IMR-90 (cell line): ENCODE measurements around the gene FAM124A. TPM values are rescaled to one million over a fixed set of nuclear protein-coding genes. Genes with fewer than 3 reads are reported as not detected.

Experiments
- ATAC-seq: fragments of 200-7000 bp; cut with Tn5 transposase; 2 replicates; pipeline ENCODE4 v1.9.1; 2020; ENCODE audit warnings: low read depth, mild to moderate bottlenecking, moderate library complexity
- BruUV-seq: library from RNA; stranded (reverse); fragments of 400-500 nt; replicated peaks from 2 replicates; lab custom pipeline; 2021; lab: Mats Ljungman, UMichigan
- CTCF ChIA-PET: fragments of 300-600 bp; formaldehyde crosslinking; extraction: SDS; loops from one replicate; lab custom pipeline; 2021; ENCODE audit warnings: antibody characterized with exemption; lab: Yijun Ruan, JAX
- POLR2A ChIA-PET: fragments of 300-600 bp; sonication (Branson Sonifier 250); formaldehyde crosslinking; loops from one replicate; lab custom pipeline; 2022; ENCODE audit warnings: antibody characterized with exemption; ENCODE audit not compliant: unreplicated experiment; lab: Charles Lee
- DNase-seq: peaks from one replicate; pipeline ENCODE4 v3.0.0; 2013
- H2AFZ ChIP-seq: replicated peaks from 2 replicates; pipeline ENCODE3; 2013; ENCODE audit warnings: low read length, mild to moderate bottlenecking; ENCODE audit not compliant: poor library complexity
- H2AK5ac ChIP-seq: 2 replicates; pipeline ENCODE4 v1.6.1; 2013; ENCODE audit warnings: low read depth, low read length, inconsistent platforms
- H2AK9ac ChIP-seq: replicated peaks from 2 replicates; pipeline ENCODE3; 2013; ENCODE audit warnings: mild to moderate bottlenecking, low read depth, low read length, moderate library complexity; ENCODE audit not compliant: poor library complexity
- H2BK120ac ChIP-seq: 2 replicates; pipeline ENCODE4 v1.6.1; 2013; ENCODE audit warnings: low read depth, low read length, inconsistent platforms
- H2BK15ac ChIP-seq: 3 replicates; pipeline ENCODE4 v1.6.1; 2013; ENCODE audit warnings: low read depth, low read length, inconsistent platforms
- H2BK20ac ChIP-seq: 2 replicates; pipeline ENCODE4 v1.6.1; 2013; ENCODE audit warnings: low read depth, mild to moderate bottlenecking, inconsistent platforms, low read length, moderate library complexity
- H2BK5ac ChIP-seq: 2 replicates; pipeline ENCODE4 v1.6.1; 2013; ENCODE audit warnings: mild to moderate bottlenecking, low read depth, low read length, inconsistent platforms; ENCODE audit not compliant: poor library complexity, severe bottlenecking
- H3K14ac ChIP-seq: replicated peaks from 2 replicates; pipeline ENCODE4 v1.6.1; 2013; ENCODE audit warnings: low read depth, low read length, inconsistent platforms
- H3K18ac ChIP-seq: 2 replicates; pipeline ENCODE4 v1.6.1; 2013; ENCODE audit warnings: low read depth, low read length, control low read depth
- H3K23ac ChIP-seq: 2 replicates; pipeline ENCODE4 v1.6.1; 2013; ENCODE audit warnings: low read depth, low read length, inconsistent platforms
- H3K27ac ChIP-seq: 2 replicates; pipeline ENCODE4 v1.5.1; 2013; ENCODE audit warnings: mild to moderate bottlenecking, control low read depth, low read length; ENCODE audit not compliant: insufficient read depth
- H3K27me3 ChIP-seq: 2 replicates; pipeline ENCODE4 v1.6.1; 2013; ENCODE audit warnings: low read length; ENCODE audit not compliant: control insufficient read depth, insufficient read depth
- H3K36me3 ChIP-seq: 2 replicates; pipeline ENCODE4 v1.6.1; 2013; ENCODE audit warnings: low read length, mixed read lengths; ENCODE audit not compliant: control insufficient read depth, insufficient read depth
- H3K4ac ChIP-seq: 2 replicates; pipeline ENCODE4 v1.6.1; 2013; ENCODE audit warnings: low read depth, low read length, inconsistent platforms
- H3K4me1 ChIP-seq: 2 replicates; pipeline ENCODE4 v1.6.1; 2013; ENCODE audit warnings: low read length, mixed read lengths; ENCODE audit not compliant: control insufficient read depth, insufficient read depth
- H3K4me2 ChIP-seq: 2 replicates; pipeline ENCODE4 v1.6.1; 2013; ENCODE audit warnings: low read depth, mild to moderate bottlenecking, control low read depth, low read length, moderate library complexity
- H3K4me3 ChIP-seq: 2 replicates; pipeline ENCODE4 v1.5.1; 2013; ENCODE audit warnings: low read depth, mild to moderate bottlenecking, control low read depth, low read length, moderate library complexity; ENCODE audit not compliant: insufficient read depth
- H3K56ac ChIP-seq: 2 replicates; pipeline ENCODE4 v1.6.1; 2013; ENCODE audit warnings: low read length, inconsistent platforms; ENCODE audit not compliant: insufficient read depth; ENCODE audit errors: extremely low read depth
- H3K79me1 ChIP-seq, 2 experiments: 2 replicates each; pipeline ENCODE4 v1.6.1; 2013; ENCODE audit warnings: low read length in 2 of 2, inconsistent platforms in 1 of 2, low read depth in 1 of 2
- H3K9ac ChIP-seq: 2 replicates; pipeline ENCODE4 v1.6.1; 2013; ENCODE audit warnings: low read depth, low read length, control low read depth
- H3K9me1 ChIP-seq: 2 replicates; pipeline ENCODE4 v1.6.1; 2013; ENCODE audit warnings: low read length, inconsistent platforms; ENCODE audit not compliant: insufficient read depth
- H3K9me3 ChIP-seq: 2 replicates; pipeline ENCODE4 v1.6.1; 2013; ENCODE audit warnings: low read length; ENCODE audit not compliant: control insufficient read depth, insufficient read depth
- H4K20me1 ChIP-seq: 2 replicates; pipeline ENCODE4 v1.6.1; 2013; ENCODE audit warnings: low read length, inconsistent platforms; ENCODE audit not compliant: insufficient read depth
- H4K5ac ChIP-seq: 2 replicates; pipeline ENCODE4 v1.6.1; 2013; ENCODE audit warnings: mild to moderate bottlenecking, low read depth, low read length, control low read depth
- H4K8ac ChIP-seq, 2 experiments: 2 replicates each; pipeline ENCODE4 v1.6.1; 2013; ENCODE audit warnings: low read depth in 2 of 2, low read length in 2 of 2, control low read depth in 1 of 2, inconsistent platforms in 1 of 2
- H4K91ac ChIP-seq: 2 replicates; pipeline ENCODE4 v1.6.1; 2013; ENCODE audit warnings: low read depth, low read length, inconsistent platforms; ENCODE audit not compliant: insufficient read depth
- BHLHE40 ChIP-seq: fragments of 150-350 bp; IDR thresholded peaks from 2 replicates; pipeline ENCODE4 v1.6.1; 2016; ENCODE audit warnings: mild to moderate bottlenecking, low read depth, low read length
- FOS ChIP-seq: fragments of 150-350 bp; IDR thresholded peaks from 2 replicates; pipeline ENCODE4 v1.6.1; 2016; ENCODE audit warnings: low read depth, low read length
- RCOR1 ChIP-seq: IDR thresholded peaks from 2 replicates; pipeline ENCODE4 v1.6.1; 2012; ENCODE audit warnings: mild to moderate bottlenecking, low read length, improper control_type of control experiment; ENCODE audit not compliant: insufficient replicate concordance
- WGBS, 2 experiments: methylation state at CpG; one replicate each; pipeline versions ENCODE4 v1.1.5 to v1.1.7; 2013; ENCODE audit warnings: missing lambda C conversion rate in 2 of 2; ENCODE audit not compliant: insufficient read length in 1 of 2; ENCODE audit errors: extremely low coverage in 2 of 2; 5-methylcytosine and 5-hydroxymethylcytosine counted together
- dilution Hi-C: fragments of 300-500 bp; cut with HindIII; formaldehyde crosslinking; loops from one replicate; pipeline ENCODE4 v1.14.3; 2018; ENCODE audit warnings: low sequenced_read_pairs; ENCODE audit not compliant: unreplicated experiment
- in situ Hi-C: fragments of 300-500 bp; cut with MboI; formaldehyde crosslinking; loops from 3 replicates; pipeline ENCODE4 v1.14.3; 2019; ENCODE audit warnings: low sequenced_read_pairs, inconsistent platforms, mixed read lengths
- intact Hi-C: fragments of 100-400 bp; cut with micrococcal nuclease; formaldehyde crosslinking; loops from 2 replicates; pipeline ENCODE4 v1.10.0; 2022
- polyA plus RNA-seq, 3 experiments: library from polyadenylated mRNA; depleted of rRNA; stranded (reverse); fragments of >200 nt; gene quantifications; 2 replicates each; pipeline ENCODE4 v1.2.3, GENCODE V29; 2012; ENCODE audit warnings: low replicate concordance in 1 of 3
- total RNA-seq: library from RNA; depleted of rRNA; stranded (reverse); fragments of >200 nt; gene quantifications from 2 replicates; pipeline ENCODE4 v1.2.3, GENCODE V29; 2012
- TF ChIP-seq, protein P1 (sequence below): fragments of 150-350 bp; IDR thresholded peaks from 2 replicates; pipeline ENCODE4 v1.6.1; 2016; ENCODE audit warnings: low read depth, mild to moderate bottlenecking, low read length, moderate library complexity, borderline replicate concordance

Gene FAM124A
- total and polyA plus RNA-seq, 2 of the 4 experiments (the other 2 are of a cell fraction): 0.03 TPM; not detected in 1

DNA sequence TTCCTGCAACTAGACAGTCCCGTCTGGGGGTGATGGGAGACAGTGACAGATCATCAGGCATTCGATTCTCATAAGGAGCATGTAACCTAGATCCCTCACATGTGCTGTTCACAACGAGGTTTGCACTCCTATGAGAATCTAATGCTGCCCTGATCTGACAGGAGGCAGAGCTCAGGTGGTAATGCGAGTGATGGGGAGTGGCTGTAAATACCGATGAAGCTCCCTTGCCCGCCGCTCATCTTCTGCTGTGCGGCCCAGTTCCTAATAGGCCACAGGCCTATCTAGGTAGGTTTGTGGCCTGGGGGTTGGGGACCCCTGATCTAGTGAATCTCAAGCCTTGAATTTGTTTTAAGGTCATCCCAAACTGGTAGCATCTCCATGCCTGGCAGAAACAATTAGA lies 27.3 kb upstream of the FAM124A start:
- Histone ChIP-seq H2BK15ac (no peak overlapping the region), H2AK9ac (no peak overlapping the region), H3K14ac (no peak overlapping the region), H4K5ac (no peak overlapping the region), H3K23ac (no peak overlapping the region), H2BK120ac (no peak overlapping the region), H3K27me3 (peaks cover 2% of the 10 kb centered on the region), H3K9me3 (no peaks in the 10 kb centered on the region), H3K79me1 (no peaks in the 10 kb centered on the region), H3K4me1 (no peaks in the 10 kb centered on the region), H3K56ac (no peak overlapping the region), H3K36me3 (no peaks in the 10 kb centered on the region), H3K9ac (no peak overlapping the region), H4K20me1 (no peaks in the 10 kb centered on the region), H4K91ac (no peak overlapping the region), H3K27ac (no peak overlapping the region), H3K4me3 (no peak overlapping the region), H2AFZ (no peak overlapping the region), H2AK5ac (no peak overlapping the region), H3K4me2 (no peak overlapping the region), H3K4ac (no peak overlapping the region), H3K18ac (no peak overlapping the region), H3K9me1 (no peaks in the 10 kb centered on the region), H2BK20ac (no peak overlapping the region), H2BK5ac (no peak overlapping the region), H4K8ac (no peak overlapping the region)
- ChIA-PET POLR2A (no interaction called here), CTCF (interaction anchor here (0.7 kb wide), 1 partner anchor 348 kb away, joined by 3 read pairs; no protein-coding TSS in a partner anchor)
- no TSS peak for BruUV-seq
- dilution Hi-C loops (no loop called here), intact Hi-C loops (no loop called here), in situ Hi-C loops (no loop called here)
- ATAC-seq (no peak), DNase-seq (no peak)
- TF ChIP-seq BHLHE40: no peak
- TF ChIP-seq, protein P1, sequence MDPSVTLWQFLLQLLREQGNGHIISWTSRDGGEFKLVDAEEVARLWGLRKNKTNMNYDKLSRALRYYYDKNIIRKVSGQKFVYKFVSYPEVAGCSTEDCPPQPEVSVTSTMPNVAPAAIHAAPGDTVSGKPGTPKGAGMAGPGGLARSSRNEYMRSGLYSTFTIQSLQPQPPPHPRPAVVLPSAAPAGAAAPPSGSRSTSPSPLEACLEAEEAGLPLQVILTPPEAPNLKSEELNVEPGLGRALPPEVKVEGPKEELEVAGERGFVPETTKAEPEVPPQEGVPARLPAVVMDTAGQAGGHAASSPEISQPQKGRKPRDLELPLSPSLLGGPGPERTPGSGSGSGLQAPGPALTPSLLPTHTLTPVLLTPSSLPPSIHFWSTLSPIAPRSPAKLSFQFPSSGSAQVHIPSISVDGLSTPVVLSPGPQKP: no peak
- no peak for TF ChIP-seq FOS
- no peak for TF ChIP-seq RCOR1
- WGBS, 2 experiments: no CpG with 5 or more reads among the region's 8 CpGs
